ENCODE data around the gene LPAR3. TPM values are rescaled to one million over a fixed set of nuclear protein-coding genes. Genes with fewer than 3 reads are reported as not detected.

LPAR3 gene
- total and polyA plus RNA-seq, 2 of the 13 experiments (the other 11 are each of a cell fraction or from before 2014, with no cell fraction given), result not detected

GRCh38 chr1:84769636-84770035 lies 123.4 kb downstream of the LPAR3 start (continued):
- TF ChIP-seq AHDC1 (CRISPR knock-in tag; IDR thresholded peaks at IDR 0.05; ENCODE audit: borderline replicate concordance) (no peak), ELF1 (CRISPR knock-in tag; IDR thresholded peaks at IDR 0.05) (no peak), MAFG (CRISPR knock-in tag; IDR thresholded peaks at IDR 0.05) (no peak), ZNF563 (CRISPR knock-in tag; IDR thresholded peaks at IDR 0.05) (no peak), HOXA7 (CRISPR knock-in tag; IDR thresholded peaks at IDR 0.05) (no peak), ZNF136 (CRISPR knock-in tag; IDR thresholded peaks at IDR 0.05; ENCODE audit: low read depth) (no peak), ARNT2 (CRISPR knock-in tag; IDR thresholded peaks at IDR 0.05; ENCODE audit: low read depth) (no peak)

GRCh38 chr1:84768634-84769033 lies 124.4 kb downstream of the LPAR3 start:
- POLR2A ChIA-PET, result no interaction called here
- Histone ChIP-seq H3K36me3 (replicated peaks in 1 of 2; ENCODE audit: control insufficient read depth in 1 of 2, insufficient read depth in 2 of 2, low read length in 2 of 2) (no peaks in the 10 kb centered on the region), H3K4me1 (ENCODE audit: insufficient read depth, low read length) (no peaks in the 10 kb centered on the region), H2AFZ (ENCODE audit: low read length) (no peak overlapping the region), H3K4me3 (replicated peaks in 1 of 3; ENCODE audit: insufficient read depth in 1 of 3, low read depth in 2 of 3, low read length in 3 of 3) (no peak overlapping the region), H3K9ac (ENCODE audit: insufficient read depth, low read depth, low read length) (no peak overlapping the region), H3K4me2 (ENCODE audit: low read depth, low read length) (no peak overlapping the region), H3K9me3 (ENCODE audit: low read length) (no peaks in the 10 kb centered on the region), H3K27ac (ENCODE audit: extremely low read length, insufficient read depth, low read length) (no peak overlapping the region), H3K27me3 (ENCODE audit: control insufficient read depth in 1 of 2, insufficient read depth in 2 of 2, low read length in 2 of 2) (no peaks in the 10 kb centered on the region; a peak in 1 of 5 replicates), H3K79me2 (ENCODE audit: insufficient read depth, low read length) (no peaks in the 10 kb centered on the region), H4K20me1 (ENCODE audit: insufficient read depth, low read length) (no peaks in the 10 kb centered on the region)
- DNase-seq (ENCODE audit: low spot score), result no peak
- FAIRE-seq, result no peak
- intact Hi-C loops (cut with micrococcal nuclease; ENCODE audit: unreplicated experiment) (no loop called here), in situ Hi-C loops (cut with HindIII; ENCODE audit: extremely low pct_ligation_motif_present, low pct_unique_long_range_greater_than_20kb) (loop anchor here (25.0 kb wide), 1 partner anchor 631 kb away; the partner anchor contains the start of gene PRKACB)
- no peak for ATAC-seq
- TF ChIP-seq SP2 (CRISPR knock-in tag; IDR thresholded peaks at IDR 0.05), result no peak
- BruUV-seq (replicated peaks), result no TSS peak
- CTCF ChIA-PET (ENCODE audit: low intra/inter-chr PET ratio, low total read pairs), result no interaction called here

Data from HepG2 (cell line).